ENCODE data around the gene LCP1. TPM values are rescaled to one million over a fixed set of nuclear protein-coding genes. Genes with fewer than 3 reads are reported as not detected.
A peak's percentile ranks its signal among the peaks of the same experiment; 100 is the strongest.

LCP1 gene
- polyA plus RNA-seq, 1 donor (not counting 4 experiments of a cell fraction or from before 2014, with no cell fraction given), result 2.5 TPM

- H3K4me1 ChIP-seq (ENCODE audit: control insufficient read depth, extremely low read depth, insufficient read depth, low read length), result peaks cover 9% of the 10 kb centered on the region
- peak; percentile 92 for FAIRE-seq
- no peaks in the 10 kb centered on the region for H3K27me3 ChIP-seq (ENCODE audit: control insufficient read depth, extremely low read depth, insufficient read depth, low read length)
- dilution Hi-C loops (cut with MboI; ENCODE audit: extremely low pct_ligation_motif_present, low sequenced_read_pairs), result no loop called here
- TF ChIP-seq EZH2 (IDR thresholded peaks at IDR 0.05; ENCODE audit: low read length), result no peak
- TF ChIP-seq CTCF (optimal IDR thresholded peaks at IDR 0.05 in 1 of 3, IDR thresholded peaks at IDR 0.05 in 1 of 3, conservative IDR thresholded peaks at IDR 0.05 in 1 of 3; ENCODE audit: extremely low read depth in 1 of 3, insufficient read depth in 2 of 3, low read length in 3 of 3), result no peak
- H3K9me3 ChIP-seq (ENCODE audit: control insufficient read depth, low read depth, low read length), result no peaks in the 10 kb centered on the region
- H2AFZ ChIP-seq (ENCODE audit: control insufficient read depth, low read length), result peak overlapping the region; percentile 86
- no peaks in the 10 kb centered on the region for H3K9me1 ChIP-seq (ENCODE audit: control insufficient read depth, extremely low read depth, insufficient read depth, low read length)
- no peak overlapping the region for H3K9ac ChIP-seq (ENCODE audit: control insufficient read depth, extremely low read depth, insufficient read depth, low read length)
- H3K4me3 ChIP-seq (ENCODE audit: control insufficient read depth in 2 of 3, extremely low read depth in 1 of 3, insufficient read depth in 2 of 3, low read depth in 1 of 3, low read length in 3 of 3), result peak overlapping the region in 1 of 3 experiments; percentile 25
- no peaks in the 10 kb centered on the region for H4K20me1 ChIP-seq (ENCODE audit: control insufficient read depth, extremely low read depth, insufficient read depth, low read length)
- H3K4me2 ChIP-seq (ENCODE audit: control insufficient read depth, extremely low read depth, insufficient read depth, low read depth, low read length), result peak overlapping the region; percentile 71
- H3K27ac ChIP-seq (ENCODE audit: control insufficient read depth, insufficient read depth, low read length), result no peak overlapping the region
- no peaks in the 10 kb centered on the region for H3K79me2 ChIP-seq (ENCODE audit: control insufficient read depth, insufficient read depth, low read length)
- no peak for DNase-seq (ENCODE audit: low read depth, low spot score)
- no peaks in the 10 kb centered on the region for H3K36me3 ChIP-seq (ENCODE audit: control insufficient read depth in 2 of 2, extremely low read depth in 1 of 2, insufficient read depth in 2 of 2, low read length in 2 of 2)
Measured at GRCh38 chr13:46134961-46135522, 46.9 kb downstream of the LCP1 start.

GRCh38 chr13:46134494-46134893 lies 47.5 kb downstream of the LCP1 start:
- H2AFZ ChIP-seq (ENCODE audit: control insufficient read depth, low read length), result no peak overlapping the region
- DNase-seq (ENCODE audit: low read depth, low spot score) (no peak), FAIRE-seq (no peak)
- H3K9ac ChIP-seq (ENCODE audit: control insufficient read depth, extremely low read depth, insufficient read depth, low read length), result no peak overlapping the region
- H3K27me3 ChIP-seq (ENCODE audit: control insufficient read depth, extremely low read depth, insufficient read depth, low read length), result no peaks in the 10 kb centered on the region
- no peaks in the 10 kb centered on the region for H3K9me1 ChIP-seq (ENCODE audit: control insufficient read depth, extremely low read depth, insufficient read depth, low read length)
- dilution Hi-C loops (cut with MboI; ENCODE audit: extremely low pct_ligation_motif_present, low sequenced_read_pairs), result no loop called here
- no peak for TF ChIP-seq CTCF (optimal IDR thresholded peaks at IDR 0.05 in 1 of 3, IDR thresholded peaks at IDR 0.05 in 1 of 3, conservative IDR thresholded peaks at IDR 0.05 in 1 of 3; ENCODE audit: extremely low read depth in 1 of 3, insufficient read depth in 2 of 3, low read length in 3 of 3)
- no peak for TF ChIP-seq EZH2 (IDR thresholded peaks at IDR 0.05; ENCODE audit: low read length)
- H3K27ac ChIP-seq (ENCODE audit: control insufficient read depth, insufficient read depth, low read length), result no peak overlapping the region
- H3K4me2 ChIP-seq (ENCODE audit: control insufficient read depth, extremely low read depth, insufficient read depth, low read depth, low read length), result no peak overlapping the region
- no peak overlapping the region for H3K4me3 ChIP-seq (ENCODE audit: control insufficient read depth in 2 of 3, extremely low read depth in 1 of 3, insufficient read depth in 2 of 3, low read depth in 1 of 3, low read length in 3 of 3)
- H3K36me3 ChIP-seq (ENCODE audit: control insufficient read depth in 2 of 2, extremely low read depth in 1 of 2, insufficient read depth in 2 of 2, low read length in 2 of 2), result no peaks in the 10 kb centered on the region
- H3K79me2 ChIP-seq (ENCODE audit: control insufficient read depth, insufficient read depth, low read length), result no peaks in the 10 kb centered on the region
- H3K4me1 ChIP-seq (ENCODE audit: control insufficient read depth, extremely low read depth, insufficient read depth, low read length), result peaks cover 9% of the 10 kb centered on the region
- H3K9me3 ChIP-seq (ENCODE audit: control insufficient read depth, low read depth, low read length), result no peaks in the 10 kb centered on the region
- H4K20me1 ChIP-seq (ENCODE audit: control insufficient read depth, extremely low read depth, insufficient read depth, low read length), result no peaks in the 10 kb centered on the region
